Measurements from ENCODE around the gene CUL1.

Gene CUL1

GRCh38 chr7:148722340-148723165, 23.9 kb downstream of the CUL1 start:
- CTCF ChIA-PET, result interaction anchor here (0.5 to 3.4 kb wide), 5 partner anchors 14 to 152 kb away, joined by 3 to 15 read pairs (median 4); no protein-coding TSS in a partner anchor
- WGBS (ENCODE audit: insufficient coverage), result 84% methylated on average over 7 of the region's 8 CpGs
- Histone ChIP-seq H3K27me3 (replicated peaks in 2 of 5; ENCODE audit: control insufficient read depth in 4 of 5, insufficient read depth in 5 of 5, low read length in 4 of 5) (no peaks in the 10 kb centered on the region), H3K4me3 (ENCODE audit: control insufficient read depth in 1 of 7, extremely low read depth in 1 of 7, insufficient read depth in 4 of 7, low read depth in 2 of 7, low read length in 6 of 7) (no peak overlapping the region), H3K4me1 (ENCODE audit: control extremely low read depth in 1 of 4, control insufficient read depth in 4 of 4, insufficient read depth in 4 of 4, low read length in 3 of 4) (peaks cover 0 to 47% (median 19%) of the 10 kb centered on the region in 4 experiments), H3K9me3 (ENCODE audit: control extremely low read depth in 1 of 5, control insufficient read depth in 4 of 5, insufficient read depth in 2 of 5, low read depth in 1 of 5, low read length in 4 of 5) (no peaks in the 10 kb centered on the region), H3K36me3 (ENCODE audit: control insufficient read depth in 4 of 4, insufficient read depth in 4 of 4, low read length in 3 of 4) (peaks cover 0 to 9% (median 0%) of the 10 kb centered on the region in 4 experiments), H3K27ac (ENCODE audit: insufficient read depth in 1 of 2, low read depth in 1 of 2, low read length in 2 of 2, poor library complexity in 1 of 2, severe bottlenecking in 2 of 2) (no peak overlapping the region)
- no peak for DNase-seq
- POLR2A ChIA-PET, result interaction anchor here (0.7 kb wide), 1 partner anchor 91 kb away, joined by 3 read pairs; no protein-coding TSS in a partner anchor

GRCh38 chr7:148723166-148723559, 24.5 kb downstream of the CUL1 start:
- POLR2A ChIA-PET, result no interaction called here
- H3K9me3 ChIP-seq (ENCODE audit: control extremely low read depth in 1 of 5, control insufficient read depth in 4 of 5, insufficient read depth in 2 of 5, low read depth in 1 of 5, low read length in 4 of 5), result no peaks in the 10 kb centered on the region
- WGBS (ENCODE audit: insufficient coverage), result 94% methylated on average over 2 of the region's 2 CpGs
- H3K4me1 ChIP-seq (ENCODE audit: control extremely low read depth in 1 of 4, control insufficient read depth in 4 of 4, insufficient read depth in 4 of 4, low read length in 3 of 4), result peaks cover 0 to 47% (median 19%) of the 10 kb centered on the region in 4 experiments
- no peaks in the 10 kb centered on the region for H3K27me3 ChIP-seq (replicated peaks in 2 of 5; ENCODE audit: control insufficient read depth in 4 of 5, insufficient read depth in 5 of 5, low read length in 4 of 5)
- peaks cover 0 to 7% (median 0%) of the 10 kb centered on the region in 4 experiments for H3K36me3 ChIP-seq (ENCODE audit: control insufficient read depth in 4 of 4, insufficient read depth in 4 of 4, low read length in 3 of 4)
- CTCF ChIA-PET, result interaction anchor here (0.5 to 1.2 kb wide), 3 partner anchors 11 to 117 kb away, joined by 3 to 4 read pairs (median 4); no protein-coding TSS in a partner anchor
- H3K4me3 ChIP-seq (ENCODE audit: control insufficient read depth in 1 of 7, extremely low read depth in 1 of 7, insufficient read depth in 4 of 7, low read depth in 2 of 7, low read length in 6 of 7), result no peak overlapping the region
- no peak for DNase-seq
- H3K27ac ChIP-seq (ENCODE audit: insufficient read depth in 1 of 2, low read depth in 1 of 2, low read length in 2 of 2, poor library complexity in 1 of 2, severe bottlenecking in 2 of 2), result no peak overlapping the region

GRCh38 chr7:148723846-148724245, 25.1 kb downstream of the CUL1 start:
- 100% methylated on average over 2 of the region's 3 CpGs for WGBS (ENCODE audit: insufficient coverage)
- no peaks in the 10 kb centered on the region for H3K27me3 ChIP-seq (replicated peaks in 2 of 5; ENCODE audit: control insufficient read depth in 4 of 5, insufficient read depth in 5 of 5, low read length in 4 of 5)
- no peak overlapping the region for H3K4me3 ChIP-seq (ENCODE audit: control insufficient read depth in 1 of 7, extremely low read depth in 1 of 7, insufficient read depth in 4 of 7, low read depth in 2 of 7, low read length in 6 of 7)
- no peaks in the 10 kb centered on the region for H3K9me3 ChIP-seq (ENCODE audit: control extremely low read depth in 1 of 5, control insufficient read depth in 4 of 5, insufficient read depth in 2 of 5, low read depth in 1 of 5, low read length in 4 of 5)
- H3K4me1 ChIP-seq (ENCODE audit: control extremely low read depth in 1 of 4, control insufficient read depth in 4 of 4, insufficient read depth in 4 of 4, low read length in 3 of 4), result peaks cover 0 to 47% (median 19%) of the 10 kb centered on the region in 4 experiments
- CTCF ChIA-PET, result interaction anchor here (0.6 to 1.2 kb wide), 2 partner anchors 12 to 20 kb away, joined by 4 read pairs; no protein-coding TSS in a partner anchor
- POLR2A ChIA-PET, result no interaction called here
- DNase-seq, result no peak
- H3K36me3 ChIP-seq (ENCODE audit: control insufficient read depth in 4 of 4, insufficient read depth in 4 of 4, low read length in 3 of 4), result peaks cover 0 to 7% (median 0%) of the 10 kb centered on the region in 4 experiments
- no peak overlapping the region for H3K27ac ChIP-seq (ENCODE audit: insufficient read depth in 1 of 2, low read depth in 1 of 2, low read length in 2 of 2, poor library complexity in 1 of 2, severe bottlenecking in 2 of 2)

GRCh38 chr7:148726385-148726784, 27.7 kb downstream of the CUL1 start:
- 17% methylated on average over 1 of the region's 2 CpGs for WGBS (ENCODE audit: insufficient coverage)
- no peak overlapping the region for H3K27ac ChIP-seq (ENCODE audit: insufficient read depth in 1 of 2, low read depth in 1 of 2, low read length in 2 of 2, poor library complexity in 1 of 2, severe bottlenecking in 2 of 2)
- DNase-seq, result peak in 2 of 3 donors; percentile 28 to 60
- ChIA-PET CTCF (no interaction called here), POLR2A (no interaction called here)
- no peaks in the 10 kb centered on the region for H3K9me3 ChIP-seq (ENCODE audit: control extremely low read depth in 1 of 5, control insufficient read depth in 4 of 5, insufficient read depth in 2 of 5, low read depth in 1 of 5, low read length in 4 of 5)
- H3K4me1 ChIP-seq (ENCODE audit: control extremely low read depth in 1 of 4, control insufficient read depth in 4 of 4, insufficient read depth in 4 of 4, low read length in 3 of 4), result peaks cover 0 to 34% (median 13%) of the 10 kb centered on the region in 4 experiments
- no peak overlapping the region for H3K4me3 ChIP-seq (ENCODE audit: control insufficient read depth in 1 of 7, extremely low read depth in 1 of 7, insufficient read depth in 4 of 7, low read depth in 2 of 7, low read length in 6 of 7)
- H3K36me3 ChIP-seq (ENCODE audit: control insufficient read depth in 4 of 4, insufficient read depth in 4 of 4, low read length in 3 of 4), result peaks cover under 1 to 25% (median 8%) of the 10 kb centered on the region in 4 experiments
- no peaks in the 10 kb centered on the region for H3K27me3 ChIP-seq (replicated peaks in 2 of 5; ENCODE audit: control insufficient read depth in 4 of 5, insufficient read depth in 5 of 5, low read length in 4 of 5)

- no peak overlapping the region for H3K27ac ChIP-seq (ENCODE audit: insufficient read depth in 1 of 2, low read depth in 1 of 2, low read length in 2 of 2, poor library complexity in 1 of 2, severe bottlenecking in 2 of 2)
- H3K27me3 ChIP-seq (replicated peaks in 2 of 5; ENCODE audit: control insufficient read depth in 4 of 5, insufficient read depth in 5 of 5, low read length in 4 of 5), result no peaks in the 10 kb centered on the region
- no peaks in the 10 kb centered on the region for H3K9me3 ChIP-seq (ENCODE audit: control extremely low read depth in 1 of 5, control insufficient read depth in 4 of 5, insufficient read depth in 2 of 5, low read depth in 1 of 5, low read length in 4 of 5)
- no peak overlapping the region for H3K4me3 ChIP-seq (ENCODE audit: control insufficient read depth in 1 of 7, extremely low read depth in 1 of 7, insufficient read depth in 4 of 7, low read depth in 2 of 7, low read length in 6 of 7)
- CTCF ChIA-PET, result interaction anchor here (2.8 kb wide), 1 partner anchor 16 kb away, joined by 8 read pairs; no protein-coding TSS in a partner anchor
- peaks cover 0 to 21% (median 6%) of the 10 kb centered on the region in 4 experiments for H3K4me1 ChIP-seq (ENCODE audit: control extremely low read depth in 1 of 4, control insufficient read depth in 4 of 4, insufficient read depth in 4 of 4, low read length in 3 of 4)
- no peak for DNase-seq
- H3K36me3 ChIP-seq (ENCODE audit: control insufficient read depth in 4 of 4, insufficient read depth in 4 of 4, low read length in 3 of 4), result peaks cover 2 to 28% (median 18%) of the 10 kb centered on the region in 4 experiments
- POLR2A ChIA-PET, result no interaction called here
- 96% methylated on average over 11 of the region's 11 CpGs for WGBS (ENCODE audit: insufficient coverage)
These were observed 29.0 kb downstream of the CUL1 start for GRCh38 chr7:148727501-148728278.

- Histone ChIP-seq H3K36me3 (ENCODE audit: control insufficient read depth in 4 of 4, insufficient read depth in 4 of 4, low read length in 3 of 4) (peaks cover 5 to 43% (median 29%) of the 10 kb centered on the region in 4 experiments), H3K4me3 (ENCODE audit: control insufficient read depth in 1 of 7, extremely low read depth in 1 of 7, insufficient read depth in 4 of 7, low read depth in 2 of 7, low read length in 6 of 7) (no peak overlapping the region), H3K27ac (ENCODE audit: insufficient read depth in 1 of 2, low read depth in 1 of 2, low read length in 2 of 2, poor library complexity in 1 of 2, severe bottlenecking in 2 of 2) (no peak overlapping the region), H3K4me1 (ENCODE audit: control extremely low read depth in 1 of 4, control insufficient read depth in 4 of 4, insufficient read depth in 4 of 4, low read length in 3 of 4) (peaks cover 0 to 14% (median 8%) of the 10 kb centered on the region in 4 experiments), H3K27me3 (replicated peaks in 2 of 5; ENCODE audit: control insufficient read depth in 4 of 5, insufficient read depth in 5 of 5, low read length in 4 of 5) (no peaks in the 10 kb centered on the region), H3K9me3 (ENCODE audit: control extremely low read depth in 1 of 5, control insufficient read depth in 4 of 5, insufficient read depth in 2 of 5, low read depth in 1 of 5, low read length in 4 of 5) (no peaks in the 10 kb centered on the region)
- CTCF ChIA-PET, result interaction anchor here (0.8 to 2.8 kb wide), 6 partner anchors 9 to 156 kb away, joined by 3 to 8 read pairs (median 3); no protein-coding TSS in a partner anchor
- WGBS (ENCODE audit: insufficient coverage), result 92% methylated on average over 8 of the region's 12 CpGs
- POLR2A ChIA-PET, result interaction anchor here (0.6 kb wide), 2 partner anchors 16 to 87 kb away, joined by 3 to 4 read pairs; no protein-coding TSS in a partner anchor
- no peak for DNase-seq
These were observed 31.5 kb downstream of the CUL1 start for GRCh38 chr7:148729984-148730733.

All from common myeloid progenitor, CD34-positive (primary cell).